Mesendoderm (in vitro differentiated cells): ENCODE results near the gene ABHD2.

Source experiments
- DNase-seq: peaks from one replicate; pipeline ENCODE4 v3.0.0; 2013
- H2AK5ac ChIP-seq: 2 replicates; pipeline ENCODE4 v1.6.1; 2013; ENCODE audit warnings: low read length, inconsistent platforms
- H2BK120ac ChIP-seq: 2 replicates; pipeline ENCODE4 v1.6.1; 2013; ENCODE audit warnings: low read depth, mild to moderate bottlenecking, low read length, moderate library complexity, mixed read lengths
- H2BK15ac ChIP-seq: replicated peaks from 2 replicates; pipeline ENCODE4 v1.6.1; 2013; ENCODE audit warnings: low read depth, mild to moderate bottlenecking, moderate library complexity
- H2BK5ac ChIP-seq: 2 replicates; pipeline ENCODE4 v1.6.1; 2013; ENCODE audit warnings: low read length, inconsistent platforms
- H3K18ac ChIP-seq: 2 replicates; pipeline ENCODE4 v1.6.1; 2013; ENCODE audit warnings: mild to moderate bottlenecking, low read length, mixed read lengths
- H3K23ac ChIP-seq: one replicate; pipeline ENCODE4 v1.6.1; 2013; ENCODE audit warnings: low read length
- H3K27ac ChIP-seq: 2 replicates; pipeline ENCODE4 v1.5.1; 2013; ENCODE audit warnings: low read depth, mild to moderate bottlenecking, inconsistent platforms, low read length, moderate library complexity
- H3K27me3 ChIP-seq: 2 replicates; pipeline ENCODE4 v1.6.1; 2013; ENCODE audit warnings: low read length, control low read depth, mild to moderate bottlenecking, inconsistent platforms; ENCODE audit not compliant: insufficient read depth, poor library complexity
- H3K36me3 ChIP-seq: 2 replicates; pipeline ENCODE4 v1.6.1; 2013; ENCODE audit warnings: low read length, inconsistent platforms; ENCODE audit not compliant: control insufficient read depth, insufficient read depth
- H3K4ac ChIP-seq: one replicate; pipeline ENCODE4 v1.6.1; 2013; ENCODE audit warnings: low read depth, mild to moderate bottlenecking, low read length, moderate library complexity
- H3K4me1 ChIP-seq: 2 replicates; pipeline ENCODE4 v1.6.1; 2013; ENCODE audit warnings: low read depth, low read length, inconsistent platforms; ENCODE audit not compliant: control insufficient read depth
- H3K4me2 ChIP-seq: 2 replicates; pipeline ENCODE4 v1.6.1; 2013; ENCODE audit warnings: low read length
- H3K4me3 ChIP-seq: 2 replicates; pipeline ENCODE4 v1.5.1; 2013; ENCODE audit warnings: mild to moderate bottlenecking, low read length
- H3K56ac ChIP-seq: one replicate; pipeline ENCODE4 v1.6.1; 2013; ENCODE audit warnings: low read length
- H3K79me1 ChIP-seq: 2 replicates; pipeline ENCODE4 v1.6.1; 2013; ENCODE audit warnings: low read length, inconsistent platforms
- H3K79me2 ChIP-seq: 2 replicates; pipeline ENCODE4 v1.6.1; 2013; ENCODE audit warnings: mild to moderate bottlenecking, low read length; ENCODE audit not compliant: control insufficient read depth, insufficient read depth
- H3K9ac ChIP-seq: 2 replicates; pipeline ENCODE4 v1.6.1; 2013; ENCODE audit warnings: low read length, inconsistent platforms
- H4K5ac ChIP-seq: one replicate; pipeline ENCODE4 v1.6.1; 2013; ENCODE audit warnings: low read length
- H4K8ac ChIP-seq: one replicate; pipeline ENCODE4 v1.6.1; 2013; ENCODE audit warnings: low read depth, mild to moderate bottlenecking, control low read depth, low read length, moderate library complexity
- WGBS: extraction: QIAGEN DNeasy Blood & Tissue Kit; methylation state at CpG from one replicate; pipeline ENCODE4 v1.1.7; 2013; ENCODE audit warnings: low lambda C conversion rate, missing lambda C conversion rate; ENCODE audit not compliant: insufficient coverage; ENCODE audit errors: extremely low coverage; 5-methylcytosine and 5-hydroxymethylcytosine counted together

Gene ABHD2

GRCh38 chr15:89198196-89198595, 109.9 kb downstream of the ABHD2 start:
- no peak overlapping the region for H4K8ac ChIP-seq
- H3K4me1 ChIP-seq = peaks cover 12% of the 10 kb centered on the region

GRCh38 chr15:89198934-89199333, 110.7 kb downstream of the ABHD2 start:
- no peak for DNase-seq
- H3K23ac ChIP-seq = no peak overlapping the region
- H3K4me3 ChIP-seq = no peak overlapping the region
- no peaks in the 10 kb centered on the region for H3K79me1 ChIP-seq
- H4K8ac ChIP-seq = no peak overlapping the region
- H3K56ac ChIP-seq = peak overlapping the region; percentile 56
- H3K79me2 ChIP-seq = no peaks in the 10 kb centered on the region
- no CpG with 5 or more reads among the region's 3 CpGs for WGBS
- no peak overlapping the region for H2BK5ac ChIP-seq
- H2BK120ac ChIP-seq = no peak overlapping the region
- H3K9ac ChIP-seq = no peak overlapping the region
- no peak overlapping the region for H3K4ac ChIP-seq
- no peaks in the 10 kb centered on the region for H3K27me3 ChIP-seq
- H3K27ac ChIP-seq = no peak overlapping the region
- H4K5ac ChIP-seq = no peak overlapping the region
- no peak overlapping the region for H3K4me2 ChIP-seq
- peaks cover 12% of the 10 kb centered on the region for H3K4me1 ChIP-seq
- no peaks in the 10 kb centered on the region for H3K36me3 ChIP-seq
- no peak overlapping the region for H2BK15ac ChIP-seq
- H3K18ac ChIP-seq = peak overlapping the region; percentile 3
- H2AK5ac ChIP-seq = no peak overlapping the region

More at GRCh38 chr15:89198196-89198595, 109.9 kb downstream of the ABHD2 start:
- H3K4me2 ChIP-seq = no peak overlapping the region
- no peak overlapping the region for H2BK5ac ChIP-seq
- no peak overlapping the region for H2AK5ac ChIP-seq
- no peak overlapping the region for H4K5ac ChIP-seq
- no peak overlapping the region for H3K56ac ChIP-seq
- no peak overlapping the region for H2BK15ac ChIP-seq
- no peak overlapping the region for H3K27ac ChIP-seq
- no peak overlapping the region for H3K9ac ChIP-seq
- no peak overlapping the region for H3K4me3 ChIP-seq
- H3K18ac ChIP-seq = no peak overlapping the region
- no peaks in the 10 kb centered on the region for H3K79me2 ChIP-seq
- WGBS = no CpG with 5 or more reads among the region's 2 CpGs
- H3K36me3 ChIP-seq = no peaks in the 10 kb centered on the region
- H3K4ac ChIP-seq = no peak overlapping the region
- no peak overlapping the region for H3K23ac ChIP-seq
- no peaks in the 10 kb centered on the region for H3K79me1 ChIP-seq
- H2BK120ac ChIP-seq = no peak overlapping the region
- H3K27me3 ChIP-seq = no peaks in the 10 kb centered on the region
- no peak for DNase-seq

- no peak overlapping the region for H2AK5ac ChIP-seq
- H3K4me2 ChIP-seq = no peak overlapping the region
- H2BK5ac ChIP-seq = no peak overlapping the region
- H2BK15ac ChIP-seq = no peak overlapping the region
- peak overlapping the region; percentile 56 for H3K56ac ChIP-seq
- H4K8ac ChIP-seq = no peak overlapping the region
- peak; percentile 93 for DNase-seq
- H3K4ac ChIP-seq = no peak overlapping the region
- H3K4me3 ChIP-seq = no peak overlapping the region
- no peaks in the 10 kb centered on the region for H3K27me3 ChIP-seq
- H3K4me1 ChIP-seq = peaks cover 12% of the 10 kb centered on the region
- no peak overlapping the region for H3K9ac ChIP-seq
- no peaks in the 10 kb centered on the region for H3K79me2 ChIP-seq
- WGBS = no CpG with 5 or more reads among the region's 6 CpGs
- H4K5ac ChIP-seq = no peak overlapping the region
- H3K79me1 ChIP-seq = no peaks in the 10 kb centered on the region
- H3K36me3 ChIP-seq = no peaks in the 10 kb centered on the region
- H2BK120ac ChIP-seq = no peak overlapping the region
- H3K27ac ChIP-seq = no peak overlapping the region
- H3K18ac ChIP-seq = peak overlapping the region; percentile 12
- no peak overlapping the region for H3K23ac ChIP-seq
These were observed 111.5 kb downstream of the ABHD2 start for GRCh38 chr15:89199746-89200145.

GRCh38 chr15:89200182-89200581, 111.9 kb downstream of the ABHD2 start:
- H4K8ac ChIP-seq = no peak overlapping the region
- no peak overlapping the region for H3K23ac ChIP-seq
- H3K9ac ChIP-seq = peak overlapping the region; percentile 22
- H3K4me2 ChIP-seq = no peak overlapping the region
- H3K56ac ChIP-seq = no peak overlapping the region
- no peak overlapping the region for H2BK5ac ChIP-seq
- no peak overlapping the region for H2BK120ac ChIP-seq
- H3K27me3 ChIP-seq = no peaks in the 10 kb centered on the region
- WGBS = no CpG with 5 or more reads among the region's 12 CpGs
- no peak overlapping the region for H2AK5ac ChIP-seq
- no peak overlapping the region for H3K27ac ChIP-seq
- no peak overlapping the region for H3K4ac ChIP-seq
- no peak overlapping the region for H3K18ac ChIP-seq
- no peak overlapping the region for H2BK15ac ChIP-seq
- no peak overlapping the region for H4K5ac ChIP-seq
- H3K79me1 ChIP-seq = no peaks in the 10 kb centered on the region
- H3K4me3 ChIP-seq = no peak overlapping the region
- no peak for DNase-seq
- H3K79me2 ChIP-seq = no peaks in the 10 kb centered on the region
- H3K36me3 ChIP-seq = no peaks in the 10 kb centered on the region
- peaks cover 12% of the 10 kb centered on the region for H3K4me1 ChIP-seq

- Histone ChIP-seq H3K4ac (no peak overlapping the region), H3K36me3 (no peaks in the 10 kb centered on the region), H3K27me3 (no peaks in the 10 kb centered on the region), H3K4me2 (no peak overlapping the region), H2AK5ac (no peak overlapping the region), H3K18ac (no peak overlapping the region), H3K79me2 (no peaks in the 10 kb centered on the region), H4K5ac (no peak overlapping the region), H3K9ac (no peak overlapping the region), H3K23ac (no peak overlapping the region), H3K79me1 (no peaks in the 10 kb centered on the region), H2BK15ac (no peak overlapping the region), H3K56ac (no peak overlapping the region), H3K4me1 (peaks cover 12% of the 10 kb centered on the region), H2BK120ac (no peak overlapping the region), H3K4me3 (no peak overlapping the region), H3K27ac (no peak overlapping the region), H4K8ac (no peak overlapping the region), H2BK5ac (no peak overlapping the region)
- WGBS = no CpG with 5 or more reads among the region's 20 CpGs
- DNase-seq = no peak
These were observed 113.3 kb downstream of the ABHD2 start for GRCh38 chr15:89201465-89202005.

GRCh38 chr15:89203705-89204273, 115.5 kb downstream of the ABHD2 start:
- H4K8ac ChIP-seq = no peak overlapping the region
- no peak for DNase-seq
- H3K4me1 ChIP-seq = peaks cover 7% of the 10 kb centered on the region
- no peaks in the 10 kb centered on the region for H3K79me2 ChIP-seq
- H2BK15ac ChIP-seq = no peak overlapping the region
- H3K9ac ChIP-seq = no peak overlapping the region
- H3K4ac ChIP-seq = no peak overlapping the region
- no peak overlapping the region for H3K4me2 ChIP-seq
- no peaks in the 10 kb centered on the region for H3K36me3 ChIP-seq
- H4K5ac ChIP-seq = no peak overlapping the region
- H2AK5ac ChIP-seq = no peak overlapping the region
- no peak overlapping the region for H3K56ac ChIP-seq
- no CpG with 5 or more reads among the region's 2 CpGs for WGBS
- H3K4me3 ChIP-seq = no peak overlapping the region
- no peaks in the 10 kb centered on the region for H3K27me3 ChIP-seq
- no peak overlapping the region for H3K23ac ChIP-seq
- H2BK120ac ChIP-seq = no peak overlapping the region
- H2BK5ac ChIP-seq = no peak overlapping the region
- no peaks in the 10 kb centered on the region for H3K79me1 ChIP-seq
- no peak overlapping the region for H3K18ac ChIP-seq
- H3K27ac ChIP-seq = no peak overlapping the region
